Hematopoietic multipotent progenitor cell treated with erythropoietin and hydrocortisone succinate and interleukin-3 and kit ligand, for 15 days (in vitro differentiated cells): ENCODE results near the gene ITIH6.
"Not testable (repeated sequence)": the region's sequence is repeated elsewhere in the genome, so short reads cannot be mapped to it uniquely, and the experiment has no call there.

Source experiments
- DNase-seq: peaks from one replicate; pipeline ENCODE4 v3.0.0-alpha.2; 2015; ENCODE audit warnings: low spot score

ITIH6 gene

GRCh38 chrX:54799046-54799445 lies 991 bp upstream of the ITIH6 start:
- DNase-seq = no peak

DNA sequence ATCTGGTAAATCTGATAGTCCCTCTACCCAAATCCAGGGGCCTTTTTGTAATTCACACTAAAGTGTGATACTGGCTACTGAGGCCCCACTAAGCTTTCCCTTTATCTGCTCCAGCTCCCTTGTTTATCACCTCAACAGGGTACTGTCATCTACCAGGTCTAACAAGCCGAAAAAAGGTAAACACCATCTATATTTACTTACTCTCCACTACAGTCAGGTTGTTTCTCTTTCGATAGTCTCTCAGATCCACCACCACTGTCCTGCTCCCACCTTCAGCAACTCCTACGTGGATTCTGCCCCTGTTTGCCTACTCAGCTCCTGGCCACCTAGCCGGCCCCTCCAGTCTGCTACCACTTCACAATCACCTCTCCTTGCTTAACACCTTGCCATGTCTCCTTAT lies 3.3 kb downstream of the ITIH6 start:
- no peak for DNase-seq

DNA sequence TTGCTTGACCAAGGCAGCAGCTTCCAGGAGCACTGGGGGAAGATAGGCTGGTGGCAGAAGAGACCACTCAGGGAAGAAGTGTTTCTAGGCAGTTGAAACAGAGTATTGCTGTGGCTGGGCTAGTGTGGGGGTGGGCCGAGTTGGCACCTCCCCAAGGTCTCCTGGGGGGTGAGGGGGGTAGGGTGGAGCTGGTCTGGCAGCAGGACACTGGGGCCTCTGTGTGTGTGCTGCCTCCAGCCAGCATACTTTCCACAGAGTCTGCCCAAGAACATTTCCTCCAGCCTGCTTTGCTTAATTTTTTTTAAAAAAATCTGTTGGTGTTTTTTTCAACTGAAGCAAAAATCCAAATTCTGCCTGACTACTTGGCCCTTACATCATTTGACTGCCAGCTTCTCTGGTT lies 4.0 kb downstream of the ITIH6 start:
- no peak for DNase-seq

GRCh38 chrX:54789405-54789804 lies 8.7 kb downstream of the ITIH6 start:
- DNase-seq = not testable (repeated sequence)

GRCh38 chrX:54788446-54788845 lies 9.6 kb downstream of the ITIH6 start:
- DNase-seq = no peak

GRCh38 chrX:54786967-54787366 lies 11.1 kb downstream of the ITIH6 start:
- DNase-seq = no peak

GRCh38 chrX:54785901-54786300 lies 12.2 kb downstream of the ITIH6 start:
- DNase-seq = no peak

DNA sequence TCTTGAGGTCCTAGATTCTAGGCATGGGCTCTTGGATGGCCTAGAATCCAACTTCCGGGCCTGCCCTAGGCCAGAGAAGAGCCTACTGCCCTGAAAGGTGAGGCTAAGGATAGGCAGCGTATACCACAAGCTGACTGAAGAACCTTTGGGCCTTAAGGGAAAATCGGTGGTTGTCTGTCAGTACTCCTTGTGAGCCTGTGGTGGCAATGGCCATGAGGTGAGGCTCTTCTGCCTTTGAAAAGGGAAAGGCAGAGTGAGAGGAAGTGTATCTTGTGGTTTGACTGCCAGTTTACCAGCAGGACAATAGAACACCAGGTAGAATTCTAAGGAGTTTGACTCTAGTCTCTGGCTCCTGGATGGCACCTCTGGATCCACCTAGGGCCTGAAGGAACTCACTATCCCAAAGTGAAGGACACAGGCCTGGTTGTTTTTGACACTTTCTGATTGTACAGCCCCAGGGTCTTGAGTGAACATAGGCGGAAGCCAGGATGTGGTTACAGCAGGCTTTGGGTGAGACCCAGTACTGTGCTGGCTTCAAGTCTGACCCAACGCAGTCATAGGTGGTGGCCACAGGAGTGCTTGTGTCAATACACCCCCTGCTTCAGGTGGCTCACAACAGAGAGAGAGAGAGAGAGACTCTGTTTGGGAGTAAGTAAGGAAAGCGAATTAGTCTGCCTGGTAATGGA lies 20.9 kb downstream of the ITIH6 start:
- DNase-seq = no peak

DNA sequence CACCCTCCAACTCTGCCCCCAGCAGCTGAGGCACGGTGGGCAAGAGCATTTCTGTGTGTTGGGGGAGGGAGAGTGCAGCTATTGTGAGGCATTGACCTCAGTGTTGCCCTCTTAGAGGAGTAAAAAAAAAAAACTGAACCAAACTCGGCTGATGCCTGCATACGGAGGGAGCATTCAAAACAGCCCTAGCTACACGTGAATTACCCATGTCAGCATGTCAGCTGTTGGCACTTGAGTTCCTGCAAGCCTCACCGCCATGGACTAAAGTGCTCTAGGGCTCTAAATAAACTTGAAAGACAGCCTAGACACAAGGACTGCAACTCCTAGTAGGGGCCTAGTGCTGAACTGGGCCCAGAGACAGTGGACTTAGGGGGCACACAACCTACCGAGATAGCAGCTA lies 22.0 kb downstream of the ITIH6 start:
- no peak for DNase-seq

GRCh38 chrX:54774391-54775094 lies 23.5 kb downstream of the ITIH6 start:
- DNase-seq = not testable (repeated sequence)

DNA sequence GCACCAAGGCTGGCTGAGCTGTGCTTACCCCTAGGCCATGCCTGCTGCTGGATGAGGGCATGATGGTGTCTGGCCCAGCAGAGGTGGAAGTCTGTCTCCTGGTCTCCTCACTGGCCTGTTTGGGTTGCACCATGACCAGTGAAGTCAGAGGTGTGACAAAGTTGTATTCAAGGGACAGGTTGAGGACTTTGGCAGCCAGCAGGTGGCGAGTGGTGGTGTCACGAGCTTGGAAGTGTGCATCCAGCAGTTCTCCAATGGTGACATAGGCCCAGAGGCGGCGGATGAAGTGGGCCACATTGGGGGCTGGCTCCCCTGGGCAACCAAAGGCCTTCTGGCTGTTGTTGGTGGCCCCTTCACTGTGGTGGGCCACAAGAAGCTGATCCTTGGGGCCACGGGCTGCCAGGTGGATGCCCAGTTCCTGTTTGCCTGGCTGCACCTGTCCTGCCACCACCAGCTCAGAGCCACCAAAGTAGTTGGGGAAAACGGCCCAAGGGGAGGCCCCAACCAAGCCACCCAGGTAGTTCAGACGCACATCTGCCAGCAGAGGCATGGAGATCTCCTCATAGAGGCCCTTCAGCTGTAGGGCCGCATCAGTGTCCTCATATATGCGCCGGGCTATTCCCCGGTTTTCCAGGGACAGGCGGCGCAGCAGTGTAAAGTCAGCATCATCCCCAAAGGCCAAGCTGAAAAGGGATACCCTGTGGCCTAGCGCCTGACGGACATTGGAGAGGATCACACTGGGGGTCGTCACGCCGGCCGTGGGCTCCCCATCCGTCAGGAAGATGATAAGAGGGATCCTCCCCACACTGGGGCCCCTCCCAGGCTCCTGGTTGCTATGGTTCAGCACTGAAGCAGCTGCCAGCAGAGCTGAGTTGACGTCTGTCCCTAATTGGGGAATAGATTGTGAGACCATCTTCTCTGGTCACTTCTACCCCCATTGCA lies 39.7 kb downstream of the ITIH6 start:
- no peak for DNase-seq

DNA sequence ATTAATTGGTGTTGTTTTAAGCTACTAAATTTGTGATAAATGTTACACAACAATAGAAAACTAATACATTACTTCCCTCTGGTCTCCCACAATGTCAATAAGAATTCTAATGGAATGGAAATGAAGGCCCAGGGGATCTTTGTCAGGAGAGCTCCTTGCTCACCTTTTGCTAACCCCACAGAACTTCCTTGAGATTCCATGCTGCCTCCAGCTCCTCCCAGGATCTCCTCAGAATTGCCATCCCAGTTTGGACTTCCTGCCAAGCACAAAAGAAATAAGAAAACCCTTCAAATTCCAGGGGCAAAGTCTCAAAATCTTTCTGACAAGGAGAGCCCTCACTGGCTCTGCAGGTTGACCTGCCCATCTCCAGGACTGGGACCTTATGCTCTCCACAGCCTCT lies 43.2 kb downstream of the ITIH6 start:
- no peak for DNase-seq

- no peak for DNase-seq
These were observed 49.4 kb downstream of the ITIH6 start for GRCh38 chrX:54748626-54749025.

- no peak for DNase-seq
These were observed 50.2 kb downstream of the ITIH6 start for GRCh38 chrX:54747733-54748393.

- no peak for DNase-seq
These were observed 51.1 kb downstream of the ITIH6 start for GRCh38 chrX:54746928-54747327.

DNA sequence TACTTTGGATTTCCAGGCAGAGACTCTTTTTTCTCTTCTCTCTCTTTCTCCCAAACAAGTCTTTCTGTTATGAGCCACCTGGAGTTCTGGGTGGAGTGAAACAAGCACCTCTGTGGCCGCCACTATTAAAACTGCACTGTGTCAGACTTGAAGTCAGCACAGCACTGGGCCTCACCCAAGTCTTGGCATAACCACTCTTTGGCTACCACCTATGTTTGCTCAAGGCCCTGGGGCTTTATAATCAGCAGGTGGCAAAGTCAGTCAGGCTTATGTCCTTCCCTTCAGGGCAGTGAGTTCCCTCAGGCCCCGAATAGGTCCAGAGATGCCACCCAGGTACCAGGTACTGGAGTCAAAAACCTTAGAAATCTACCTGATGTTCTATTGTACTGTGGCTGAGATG lies 52.4 kb downstream of the ITIH6 start:
- no peak for DNase-seq

- not testable (repeated sequence) for DNase-seq
These were observed 59.5 kb downstream of the ITIH6 start for GRCh38 chrX:54738567-54738966.

DNA sequence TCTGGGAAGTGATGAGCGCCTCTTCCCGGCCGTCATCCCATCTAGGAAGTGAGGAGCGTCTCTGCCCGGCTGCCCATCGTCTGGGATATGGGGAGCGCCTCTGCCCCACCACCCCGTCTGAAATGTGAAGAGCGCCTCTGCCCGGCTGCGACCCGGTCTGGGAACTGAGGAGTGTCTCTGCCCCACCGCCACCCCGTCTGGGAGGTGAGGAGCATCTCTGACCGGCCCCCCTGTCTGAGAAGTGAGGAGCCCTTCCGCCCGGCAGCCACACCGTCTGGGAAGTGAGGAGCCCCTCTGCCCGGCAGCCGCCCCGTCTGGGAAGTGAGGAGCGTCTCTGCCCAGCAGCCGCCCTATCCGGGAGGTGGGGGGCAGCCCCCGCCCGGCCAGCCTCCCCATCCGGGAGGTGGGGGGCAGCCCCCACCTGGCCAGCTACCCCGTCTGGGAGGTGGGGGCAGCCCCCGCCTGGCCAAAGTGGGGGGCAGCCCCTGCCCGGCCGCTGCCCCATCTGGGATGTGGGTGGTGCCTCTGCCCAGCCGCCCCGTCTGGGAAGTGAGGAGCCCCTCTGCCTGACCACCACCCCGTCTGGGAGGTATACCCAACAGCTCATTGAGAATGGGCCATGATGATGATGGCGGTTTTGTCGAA lies 61.6 kb downstream of the ITIH6 start:
- DNase-seq = not testable (repeated sequence)

- no peak for DNase-seq
These were observed 76.6 kb downstream of the ITIH6 start for GRCh38 chrX:54721424-54721823.

DNA sequence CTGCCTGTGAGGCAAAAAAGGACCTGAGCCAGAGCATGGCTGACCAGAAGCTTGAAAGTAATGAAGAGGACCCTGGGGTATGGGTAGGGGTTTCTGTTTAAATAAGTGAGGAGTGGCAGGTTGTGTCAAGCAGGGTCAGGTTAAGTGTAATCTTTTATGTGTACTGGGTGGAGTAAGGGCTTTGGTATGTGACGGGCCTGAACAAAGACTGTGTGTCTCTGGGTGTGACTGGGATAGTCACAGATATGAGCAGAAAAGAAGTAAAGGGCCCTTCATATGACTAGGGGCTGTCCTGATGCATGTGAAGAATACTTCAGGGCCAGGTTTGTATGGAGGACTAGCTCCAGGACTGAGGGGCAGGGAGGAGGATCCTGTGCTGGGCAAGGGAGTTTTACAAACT lies 82.4 kb downstream of the ITIH6 start:
- DNase-seq = no peak

DNA sequence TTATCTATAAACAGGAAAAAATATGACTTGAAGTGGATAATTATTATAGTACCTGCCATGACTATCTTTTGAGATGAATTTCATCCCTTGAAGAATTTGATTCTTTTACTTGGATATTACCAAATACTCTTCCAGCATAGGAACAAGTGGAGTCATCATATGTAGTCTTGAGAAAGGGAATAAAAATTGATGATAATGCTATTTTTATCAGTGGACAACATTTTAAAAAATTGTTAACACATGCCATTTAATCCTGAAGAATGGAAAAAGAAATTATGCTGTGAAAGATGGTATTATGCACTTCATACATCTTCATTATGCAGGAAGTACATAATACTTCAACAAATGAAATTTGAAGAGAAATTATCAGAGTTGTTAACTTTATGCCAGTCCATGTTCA lies 83.6 kb downstream of the ITIH6 start:
- DNase-seq = no peak

DNA sequence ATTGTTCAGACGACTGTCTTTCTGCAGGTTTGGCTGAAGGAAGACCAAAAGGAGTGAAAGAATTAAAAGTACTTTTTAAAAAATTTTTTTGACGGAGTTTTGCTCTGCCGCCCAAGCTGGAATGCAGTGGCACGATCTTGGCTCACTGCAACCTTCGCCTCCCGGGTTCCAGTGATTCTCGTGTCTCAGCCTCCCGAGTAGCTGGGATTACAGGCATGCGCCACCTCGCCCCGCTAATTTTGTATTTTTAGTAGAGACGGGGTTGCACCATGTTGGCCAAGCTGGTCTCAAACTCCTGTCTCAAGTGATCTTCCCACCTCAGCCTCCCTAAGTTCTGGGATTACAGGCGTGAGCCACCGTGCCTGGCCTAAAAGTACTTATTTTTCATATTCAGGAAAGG lies 86.3 kb downstream of the ITIH6 start:
- DNase-seq = no peak
